PC-9 (cell line): ENCODE results near the gene ALDH1A3. TPM values are rescaled to one million over a fixed set of nuclear protein-coding genes. Genes with fewer than 3 reads are reported as not detected.
A peak's percentile ranks its signal among the peaks of the same experiment; 100 is the strongest.

Experiments used
- BruUV-seq: library from RNA; stranded (reverse); fragments of 400-500 nt; replicated peaks from 2 replicates; lab custom pipeline; 2021; lab: Mats Ljungman, UMichigan
- CTCF ChIA-PET: fragments of 300-600 bp; sonication (Branson Sonifier 250); formaldehyde crosslinking; loops from one replicate; lab custom pipeline; 2022; ENCODE audit warnings: antibody characterized with exemption; lab: Charles Lee
- POLR2A ChIA-PET: fragments of 300-600 bp; sonication (Branson Sonifier 250); formaldehyde crosslinking; loops from one replicate; lab custom pipeline; 2022; ENCODE audit warnings: antibody characterized with exemption; ENCODE audit not compliant: unreplicated experiment; lab: Charles Lee
- DNase-seq, 2 experiments: peaks; one replicate each; pipeline versions ENCODE4 v3.0.0 to v3.0.0-alpha.2; 2015 to 2022; ENCODE audit warnings: mixed read lengths in 1 of 2
- H2AFZ ChIP-seq: fragments of 200-600 bp; sonication (generic); 2 replicates; pipeline ENCODE4 v1.8.1; 2017; ENCODE audit warnings: antibody characterized with exemption
- H3F3A ChIP-seq: fragments of 200-600 bp; sonication (generic); 2 replicates; pipeline ENCODE4 v1.8.1; 2017; ENCODE audit warnings: antibody characterized with exemption, mild to moderate bottlenecking, low read depth; ENCODE audit not compliant: insufficient read depth
- H3K27ac ChIP-seq: fragments of 200-600 bp; sonication (generic); 2 replicates; pipeline ENCODE4 v1.6.1; 2016; ENCODE audit warnings: mixed run types
- H3K27me3 ChIP-seq: fragments of 200-600 bp; sonication (generic); 2 replicates; pipeline ENCODE4 v1.6.1; 2016; ENCODE audit warnings: low read depth, mixed run types; ENCODE audit not compliant: insufficient read depth
- H3K36me3 ChIP-seq: fragments of 200-600 bp; sonication (generic); 2 replicates; pipeline ENCODE4 v1.6.1; 2016; ENCODE audit warnings: low read depth, mixed run types
- H3K4me1 ChIP-seq: fragments of 200-600 bp; sonication (generic); replicated peaks from 2 replicates; pipeline ENCODE4 v1.6.1; 2016; ENCODE audit warnings: mixed run types; ENCODE audit not compliant: insufficient read depth
- H3K4me2 ChIP-seq: fragments of 200-600 bp; sonication (generic); 2 replicates; pipeline ENCODE4 v1.6.1; 2017; ENCODE audit warnings: mixed run types
- H3K4me3 ChIP-seq: fragments of 200-600 bp; sonication (generic); 2 replicates; pipeline ENCODE4 v1.6.1; 2016; ENCODE audit warnings: mixed run types
- H3K79me2 ChIP-seq: fragments of 200-600 bp; sonication (generic); 2 replicates; pipeline ENCODE4 v1.6.1; 2017; ENCODE audit warnings: low read depth, mixed run types
- H3K9me2 ChIP-seq: fragments of 200-600 bp; sonication (generic); 2 replicates; pipeline ENCODE4 v1.8.1; 2017; ENCODE audit warnings: mild to moderate bottlenecking; ENCODE audit not compliant: insufficient read depth
- H3K9me3 ChIP-seq: fragments of 200-600 bp; sonication (generic); 2 replicates; pipeline ENCODE4 v1.8.1; 2016; ENCODE audit warnings: low read depth; ENCODE audit not compliant: insufficient read depth
- H4K20me1 ChIP-seq: fragments of 200-600 bp; sonication (generic); 2 replicates; pipeline ENCODE4 v1.8.1; 2017; ENCODE audit not compliant: insufficient read depth
- CTCF ChIP-seq: fragments of 200-600 bp; sonication (generic); conservative IDR thresholded peaks from 2 replicates; pipeline ENCODE4 v1.6.1; 2017; ENCODE audit warnings: mixed run types, antibody characterized with exemption, mild to moderate bottlenecking, moderate library complexity
- EZH2 ChIP-seq: fragments of 200-600 bp; sonication (generic); IDR thresholded peaks from 2 replicates; pipeline ENCODE4 v1.8.0; 2017; ENCODE audit warnings: antibody characterized with exemption, low read depth
- intact Hi-C: fragments of 100-400 bp; cut with micrococcal nuclease; formaldehyde crosslinking; loops from one replicate; pipeline ENCODE4 v1.10.0; 2022; ENCODE audit not compliant: unreplicated experiment
- total RNA-seq: library from RNA; stranded (reverse); gene quantifications from 2 replicates; pipeline ENCODE4 v1.2.3, GENCODE V29; 2021

ALDH1A3 gene
- total RNA-seq, 1 experiment from 2014 or later, result 469 TPM

- BruUV-seq, result no TSS peak
- no peaks in the 10 kb centered on the region for H3K4me1 ChIP-seq
- no peak overlapping the region for H3K4me2 ChIP-seq
- H3K4me3 ChIP-seq, result no peak overlapping the region
- no peak overlapping the region for H2AFZ ChIP-seq
- no peak for DNase-seq
- intact Hi-C loops, result no loop called here
- no peaks in the 10 kb centered on the region; the same call in 1 of the 2 replicates for H3F3A ChIP-seq
- no peaks in the 10 kb centered on the region for H4K20me1 ChIP-seq
- no peaks in the 10 kb centered on the region for H3K27me3 ChIP-seq
- no peaks in the 10 kb centered on the region for H3K36me3 ChIP-seq
- H3K27ac ChIP-seq, result no peak overlapping the region
- POLR2A ChIA-PET, result no interaction called here
- TF ChIP-seq EZH2, result no peak
- TF ChIP-seq CTCF, result no peak
- H3K79me2 ChIP-seq, result no peaks in the 10 kb centered on the region
- H3K9me2 ChIP-seq, result no peaks in the 10 kb centered on the region
- H3K9me3 ChIP-seq, result no peaks in the 10 kb centered on the region
- CTCF ChIA-PET, result no interaction called here
Measured at GRCh38 chr15:100836501-100836900, 43.1 kb upstream of the ALDH1A3 start.

GRCh38 chr15:100841426-100841825 lies 38.2 kb upstream of the ALDH1A3 start:
- Histone ChIP-seq H3K4me2 (no peak overlapping the region), H3K79me2 (no peaks in the 10 kb centered on the region), H2AFZ (no peak overlapping the region), H3K27ac (no peak overlapping the region), H3K4me1 (peaks cover 17% of the 10 kb centered on the region), H3F3A (peaks cover 20% of the 10 kb centered on the region), H3K4me3 (no peak overlapping the region), H3K36me3 (no peaks in the 10 kb centered on the region), H3K9me3 (0 out of 2 replicates have a peak, but pooled peaks cover 7% of the 10 kb centered on the region), H4K20me1 (no peaks in the 10 kb centered on the region), H3K9me2 (no peaks in the 10 kb centered on the region), H3K27me3 (no peaks in the 10 kb centered on the region)
- CTCF ChIA-PET, result no interaction called here
- no peak for TF ChIP-seq CTCF
- no peak for TF ChIP-seq EZH2
- intact Hi-C loops, result no loop called here
- no TSS peak for BruUV-seq
- DNase-seq, result peak in 1 of 2 experiments; percentile 47
- POLR2A ChIA-PET, result no interaction called here

GRCh38 chr15:100842756-100843730 lies 36.6 kb upstream of the ALDH1A3 start:
- Histone ChIP-seq H4K20me1 (no peaks in the 10 kb centered on the region), H3K36me3 (no peaks in the 10 kb centered on the region), H3K4me1 (peaks cover 29% of the 10 kb centered on the region), H2AFZ (no peak overlapping the region), H3K9me3 (0 out of 2 replicates have a peak, but pooled peaks cover 7% of the 10 kb centered on the region), H3K27ac (peak overlapping the region; percentile 63), H3F3A (peaks cover 20% of the 10 kb centered on the region), H3K27me3 (no peaks in the 10 kb centered on the region), H3K4me2 (peak overlapping the region; percentile 14; the same call in 1 of the 2 replicates), H3K4me3 (no peak overlapping the region), H3K9me2 (no peaks in the 10 kb centered on the region), H3K79me2 (peaks cover 5% of the 10 kb centered on the region; the same call in 1 of the 2 replicates)
- BruUV-seq, result no TSS peak
- intact Hi-C loops, result no loop called here
- POLR2A ChIA-PET, result no interaction called here
- peak in 1 of 2 experiments; percentile 40 for DNase-seq
- CTCF ChIA-PET, result no interaction called here
- no peak for TF ChIP-seq EZH2
- TF ChIP-seq CTCF, result no peak
